Ovary (tissue), 3 donors: ENCODE measurements around the gene OR51B5.

Source experiments
- CTCF ChIP-seq, 3 donors: fragments of 450-650 bp in 2 of 3; fragments of 200-600 bp in 1 of 3; IDR thresholded peaks; one replicate each; pipeline versions ENCODE4 v1.5.1 to v1.8.0; 2016 to 2022; ENCODE audit warnings: antibody characterized with exemption in 3 of 3, mild to moderate bottlenecking in 1 of 3
- POLR2A ChIP-seq: fragments of 450-650 bp; IDR thresholded peaks from one replicate; pipeline ENCODE4 v1.6.1; 2017; ENCODE audit warnings: antibody characterized with exemption, mild to moderate bottlenecking, moderate library complexity
- donor health status: DM: no; HTN: no; CAD: no.

GRCh38 chr11:5317292-5317691 is 26.0 kb downstream of the OR51B5 start:
- TF ChIP-seq POLR2A (no peak), CTCF (IDR thresholded peaks at IDR 0.05) (no peak)
